Ascending aorta (tissue), 2 donors: ENCODE measurements around the gene LSM5. TPM values are rescaled to one million over a fixed set of nuclear protein-coding genes. Genes with fewer than 3 reads are reported as not detected.

ENCODE experiments used
- DNase-seq, 2 donors: peaks; one replicate each; pipeline ENCODE4 v3.0.0-alpha.2; 2019; ENCODE audit warnings: low spot score in 2 of 2
- H3K27ac ChIP-seq, 2 donors: fragments of 200-600 bp; sonication (generic); one replicate each; pipeline ENCODE4 v1.5.1; 2016 to 2017; ENCODE audit warnings: mild to moderate bottlenecking in 1 of 2
- H3K27me3 ChIP-seq: fragments of 200-600 bp; sonication (generic); one replicate; pipeline ENCODE4 v1.5.1; 2017
- H3K36me3 ChIP-seq, 2 donors: fragments of 200-600 bp; sonication (generic); one replicate each; pipeline ENCODE4 v1.5.1; 2016
- H3K4me1 ChIP-seq, 2 donors: fragments of 200-600 bp; sonication (generic); one replicate each; pipeline ENCODE4 v1.5.1; 2016 to 2017; ENCODE audit warnings: mild to moderate bottlenecking in 1 of 2
- H3K4me3 ChIP-seq, 2 donors: fragments of 200-600 bp; sonication (generic); one replicate each; pipeline ENCODE4 v1.5.1; 2016 to 2017; ENCODE audit warnings: mild to moderate bottlenecking in 1 of 2
- H3K9me3 ChIP-seq, 2 donors: fragments of 200-600 bp; sonication (generic); one replicate each; pipeline ENCODE4 v1.5.1; 2016
- CTCF ChIP-seq, 3 experiments: fragments of 200-600 bp in 2 of 3; fragments of 450-650 bp in 1 of 3; sonication (generic) in 2 of 3; IDR thresholded peaks; one replicate each; pipeline ENCODE4 v1.5.1; 2016 to 2019; ENCODE audit warnings: antibody characterized with exemption in 3 of 3, mild to moderate bottlenecking in 1 of 3, moderate library complexity in 1 of 3
- intact Hi-C: fragments of 100-400 bp; cut with DNase I; formaldehyde crosslinking; loops from one replicate; pipeline ENCODE4 v1.15.1; 2023
- total RNA-seq: library from RNA; depleted of rRNA; stranded (reverse); fragments of >200 nt; gene quantifications from one replicate; pipeline ENCODE4 v1.1.0, GENCODE V29; 2016

Gene LSM5
- total RNA-seq, 1 donor from 2014 or later, result 20.5 TPM

DNA sequence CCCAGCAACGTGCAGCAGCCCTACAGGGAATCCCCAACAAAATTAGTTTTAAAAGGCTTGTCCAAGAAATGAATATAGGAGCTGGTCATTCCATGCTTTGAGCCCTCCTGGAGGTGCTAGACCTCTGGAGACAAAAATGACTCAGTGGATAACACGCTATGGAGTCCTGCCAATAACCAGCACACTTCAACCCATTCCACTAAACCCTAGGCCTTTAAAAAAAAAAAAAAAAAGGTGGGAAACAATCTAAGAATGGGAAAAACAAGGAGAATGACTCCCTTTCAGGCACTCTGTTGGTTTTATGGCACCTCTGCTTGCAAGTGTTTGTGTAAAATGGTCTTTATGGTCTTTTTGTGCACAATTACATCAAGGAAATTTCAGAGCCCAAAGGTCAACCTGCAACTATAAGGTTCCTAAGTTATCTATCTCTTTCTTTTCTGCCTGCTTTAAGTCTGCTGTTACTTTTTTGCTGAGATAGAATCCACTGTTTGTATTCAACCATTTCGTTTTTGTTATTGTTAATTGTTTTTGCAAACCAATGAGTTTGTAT lies 26.4 kb upstream of the LSM5 start:
- no peak overlapping the region for H3K4me3 ChIP-seq
- H3K27ac ChIP-seq, result no peak overlapping the region
- no peak for TF ChIP-seq CTCF (IDR thresholded peaks at IDR 0.05)
- H3K9me3 ChIP-seq, result no peaks in the 10 kb centered on the region
- intact Hi-C loops, result no loop called here
- DNase-seq, result no peak
- H3K27me3 ChIP-seq, result no peaks in the 10 kb centered on the region
- no peaks in the 10 kb centered on the region for H3K36me3 ChIP-seq
- no peaks in the 10 kb centered on the region for H3K4me1 ChIP-seq

DNA sequence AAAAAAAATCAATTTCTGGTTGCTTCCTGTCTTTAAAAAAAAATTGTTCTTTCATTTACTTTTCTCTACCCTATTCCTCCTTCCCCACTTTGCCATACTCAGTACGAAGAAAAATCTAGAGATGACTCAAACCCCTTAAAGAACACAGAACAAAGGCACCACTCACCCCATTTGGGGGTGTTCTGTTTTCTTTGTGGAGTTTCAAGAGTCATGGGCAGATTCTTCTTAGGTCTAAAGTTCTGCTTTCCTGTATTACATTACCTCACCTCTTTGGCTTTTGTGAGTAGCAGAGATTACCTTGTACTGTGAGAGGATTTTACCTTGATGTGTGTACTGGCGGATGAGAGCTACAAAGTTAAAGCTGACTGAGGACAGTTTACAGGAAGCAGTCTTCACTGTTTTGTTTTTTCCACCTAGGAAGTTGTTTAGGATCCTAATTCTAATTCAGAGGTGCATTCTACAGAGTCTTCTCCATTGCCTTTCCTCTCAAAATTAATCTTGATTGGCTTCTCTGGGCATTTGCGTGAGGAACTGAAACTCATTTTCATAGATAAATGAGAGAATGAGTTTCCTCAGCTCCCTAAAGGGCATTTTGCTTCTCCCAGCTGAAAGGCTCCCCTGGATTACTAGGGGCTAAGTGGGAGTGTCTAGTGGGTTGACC lies 25.8 kb upstream of the LSM5 start:
- no peak for TF ChIP-seq CTCF (IDR thresholded peaks at IDR 0.05)
- Histone ChIP-seq H3K27me3 (no peaks in the 10 kb centered on the region), H3K4me3 (no peak overlapping the region), H3K9me3 (no peaks in the 10 kb centered on the region), H3K36me3 (no peaks in the 10 kb centered on the region), H3K27ac (no peak overlapping the region), H3K4me1 (no peaks in the 10 kb centered on the region)
- intact Hi-C loops, result no loop called here
- DNase-seq, result no peak

GRCh38 chr7:32513210-32513609 lies 23.0 kb upstream of the LSM5 start:
- peaks cover 0 to 4% of the 10 kb centered on the region in 2 donors for H3K4me1 ChIP-seq
- no peaks in the 10 kb centered on the region for H3K36me3 ChIP-seq
- intact Hi-C loops, result no loop called here
- H3K27me3 ChIP-seq, result no peaks in the 10 kb centered on the region
- TF ChIP-seq CTCF (IDR thresholded peaks at IDR 0.05), result no peak
- H3K4me3 ChIP-seq, result no peak overlapping the region
- no peaks in the 10 kb centered on the region for H3K9me3 ChIP-seq
- DNase-seq, result no peak
- H3K27ac ChIP-seq, result no peak overlapping the region

- peaks cover 0 to 4% of the 10 kb centered on the region in 2 donors for H3K4me1 ChIP-seq
- H3K36me3 ChIP-seq, result no peaks in the 10 kb centered on the region
- no peaks in the 10 kb centered on the region for H3K27me3 ChIP-seq
- intact Hi-C loops, result no loop called here
- no peak overlapping the region for H3K4me3 ChIP-seq
- no peaks in the 10 kb centered on the region for H3K9me3 ChIP-seq
- no peak overlapping the region for H3K27ac ChIP-seq
- no peak for DNase-seq
- TF ChIP-seq CTCF (IDR thresholded peaks at IDR 0.05), result no peak
Observed at GRCh38 chr7:32511791-32512190, 21.6 kb upstream of the LSM5 start.

DNA sequence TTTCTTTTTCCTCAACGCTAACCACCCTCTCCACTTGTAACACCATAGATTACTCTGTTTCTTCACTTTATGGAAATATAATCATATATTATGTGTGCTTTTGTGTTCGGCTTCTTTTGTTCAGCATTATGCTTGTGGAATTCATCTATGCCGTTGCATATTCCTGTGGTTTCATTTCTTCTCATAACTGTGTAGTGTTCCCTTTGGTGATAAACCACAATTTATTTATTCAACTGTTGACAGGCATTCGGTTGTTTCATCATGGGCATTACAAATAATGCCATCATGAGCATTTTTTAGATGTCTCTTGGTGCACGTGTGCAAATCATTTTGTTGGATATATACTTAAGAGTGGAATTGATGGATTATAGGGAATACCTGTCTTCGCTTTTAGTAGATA lies 17.2 kb upstream of the LSM5 start:
- Histone ChIP-seq H3K4me3 (no peak overlapping the region), H3K36me3 (no peaks in the 10 kb centered on the region), H3K9me3 (no peaks in the 10 kb centered on the region), H3K27ac (no peak overlapping the region), H3K4me1 (peaks cover 0 to 8% of the 10 kb centered on the region in 2 donors), H3K27me3 (no peaks in the 10 kb centered on the region)
- DNase-seq, result no peak
- intact Hi-C loops, result no loop called here
- no peak for TF ChIP-seq CTCF (IDR thresholded peaks at IDR 0.05)
